Measurements from ENCODE around the gene SNAP25. TPM values are rescaled to one million over a fixed set of nuclear protein-coding genes. Genes with fewer than 3 reads are reported as not detected.

Gene SNAP25
- total RNA-seq = 0.27 TPM

- DNase-seq (ENCODE audit: low read depth in 2 of 3, low spot score in 2 of 3) = peak in 2 of 3 donors; percentile 80 to 88
These were observed at the start of gene SNAP25 for GRCh38 chr20:10218536-10219451. TSS of gene SNAP25 (plus strand) at chr20:10218830. CDS start at chr20:10275492, 56,662 bp downstream.

DNA sequence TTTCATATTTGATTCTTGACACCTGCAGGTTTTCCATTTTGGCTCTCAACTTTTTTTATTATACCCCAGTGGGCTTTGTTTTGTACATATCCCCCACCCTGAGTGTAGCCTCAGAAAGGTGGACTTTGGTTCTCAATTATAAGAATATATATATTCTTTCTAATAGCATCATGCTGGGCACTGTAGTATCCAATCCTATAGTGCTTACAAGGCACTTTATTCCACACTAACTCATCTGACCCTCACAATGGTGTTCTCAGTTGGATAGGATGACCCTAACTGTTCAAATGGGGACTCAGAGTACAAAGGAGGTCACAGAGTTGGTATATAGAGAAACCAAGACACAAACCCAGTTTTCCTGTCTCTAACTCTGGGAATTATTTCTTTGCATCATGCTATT lies 48.9 kb upstream of the SNAP25 start:
- no peak for DNase-seq (ENCODE audit: low read depth in 2 of 3, low spot score in 2 of 3)

DNA sequence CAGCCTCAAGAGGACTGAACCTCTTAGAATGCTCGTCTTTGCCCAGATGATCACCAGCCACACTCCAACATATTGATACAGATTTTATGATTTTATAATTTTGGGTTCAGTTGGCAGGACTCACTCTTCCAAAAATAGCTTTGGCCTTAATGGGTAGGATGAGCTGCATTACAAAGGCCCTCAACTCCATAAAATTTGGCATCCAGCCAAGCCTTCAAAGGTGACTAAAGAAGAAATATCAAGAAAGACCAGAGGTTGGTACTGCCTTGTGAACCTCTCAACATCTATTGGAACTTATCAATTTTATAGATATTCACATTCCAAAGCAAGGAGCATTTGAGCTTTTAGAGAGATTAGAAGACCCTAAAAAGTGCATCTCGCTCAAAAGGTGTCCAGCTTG lies 48.4 kb upstream of the SNAP25 start:
- no peak for DNase-seq (ENCODE audit: low read depth in 2 of 3, low spot score in 2 of 3)

- DNase-seq (ENCODE audit: low read depth in 2 of 3, low spot score in 2 of 3) = peak in 2 of 3 donors; percentile 64 to 69
These were observed 46.5 kb upstream of the SNAP25 start for GRCh38 chr20:10171864-10172751.

GRCh38 chr20:10172998-10173655 lies 45.5 kb upstream of the SNAP25 start:
- no peak for DNase-seq (ENCODE audit: low read depth in 2 of 3, low spot score in 2 of 3)

DNA sequence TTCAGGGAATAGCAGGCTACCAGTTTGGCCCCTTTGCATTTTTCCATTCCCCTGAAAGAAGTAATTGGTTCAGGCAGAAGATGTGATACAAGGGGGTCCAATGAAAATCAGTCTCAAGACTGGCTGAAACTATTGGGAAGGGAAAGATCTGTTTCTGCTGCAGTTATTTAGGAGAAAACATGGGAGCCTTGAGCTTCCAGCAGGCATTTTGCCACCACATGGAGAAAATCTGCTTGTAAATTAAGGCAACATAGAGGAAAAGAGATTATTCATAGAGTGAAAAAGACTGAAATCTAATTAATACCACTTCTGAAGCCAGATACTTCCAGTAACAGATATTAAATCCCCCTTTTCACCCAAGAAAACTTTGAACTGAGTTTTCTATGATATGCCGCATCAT lies 44.2 kb upstream of the SNAP25 start:
- no peak for DNase-seq (ENCODE audit: low read depth in 2 of 3, low spot score in 2 of 3)

- no peak for DNase-seq (ENCODE audit: low read depth in 2 of 3, low spot score in 2 of 3)
These were observed 41.3 kb upstream of the SNAP25 start for GRCh38 chr20:10177326-10177725.

DNA sequence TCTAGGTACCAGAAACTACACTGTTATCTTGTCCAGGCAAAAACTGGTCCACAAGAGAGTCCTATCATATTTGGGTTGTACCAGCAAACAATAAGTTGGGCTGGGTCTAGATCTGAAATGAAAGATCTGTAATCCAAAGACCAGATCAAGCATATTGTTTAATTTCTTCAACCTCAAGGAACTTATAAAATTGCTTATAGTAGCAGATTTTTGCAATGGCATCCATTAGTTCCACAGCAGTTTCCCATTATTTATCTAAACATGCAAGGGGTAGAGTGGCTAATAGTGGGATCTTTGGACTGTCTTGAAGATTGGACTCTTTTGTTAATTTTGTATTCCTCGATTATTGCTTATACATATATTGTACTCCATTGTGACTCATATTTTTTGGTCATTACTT lies 40.5 kb upstream of the SNAP25 start:
- no peak for DNase-seq (ENCODE audit: low read depth in 2 of 3, low spot score in 2 of 3)

DNA sequence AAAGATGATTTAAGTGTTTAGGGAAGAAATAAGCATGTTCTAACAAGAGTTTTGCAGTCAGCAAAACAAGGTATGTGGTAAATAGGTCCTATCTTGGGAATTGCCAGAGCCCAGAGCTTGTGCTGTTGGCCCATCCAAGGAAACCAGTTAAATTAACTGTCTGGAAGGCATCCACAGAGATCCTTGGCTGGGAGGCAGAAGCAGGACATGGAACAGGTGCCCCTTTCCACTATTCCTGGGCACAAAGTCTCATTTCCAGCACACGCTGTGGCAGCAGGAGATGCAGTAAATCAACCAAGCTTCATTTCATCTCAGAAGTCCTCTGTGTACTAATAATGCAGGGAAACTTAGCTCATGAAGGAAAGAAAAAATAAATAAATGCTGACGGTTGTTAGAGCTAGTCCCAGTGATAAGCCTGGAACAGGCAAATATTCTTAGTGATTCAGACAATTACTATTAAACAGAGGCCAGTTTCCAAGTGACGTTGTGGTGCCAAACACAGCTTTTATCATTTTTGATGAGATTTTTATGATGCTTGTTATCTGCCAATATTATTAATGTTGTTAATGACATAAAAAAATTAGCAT lies 39.8 kb upstream of the SNAP25 start:
- DNase-seq (ENCODE audit: low read depth in 2 of 3, low spot score in 2 of 3) = no peak

DNA sequence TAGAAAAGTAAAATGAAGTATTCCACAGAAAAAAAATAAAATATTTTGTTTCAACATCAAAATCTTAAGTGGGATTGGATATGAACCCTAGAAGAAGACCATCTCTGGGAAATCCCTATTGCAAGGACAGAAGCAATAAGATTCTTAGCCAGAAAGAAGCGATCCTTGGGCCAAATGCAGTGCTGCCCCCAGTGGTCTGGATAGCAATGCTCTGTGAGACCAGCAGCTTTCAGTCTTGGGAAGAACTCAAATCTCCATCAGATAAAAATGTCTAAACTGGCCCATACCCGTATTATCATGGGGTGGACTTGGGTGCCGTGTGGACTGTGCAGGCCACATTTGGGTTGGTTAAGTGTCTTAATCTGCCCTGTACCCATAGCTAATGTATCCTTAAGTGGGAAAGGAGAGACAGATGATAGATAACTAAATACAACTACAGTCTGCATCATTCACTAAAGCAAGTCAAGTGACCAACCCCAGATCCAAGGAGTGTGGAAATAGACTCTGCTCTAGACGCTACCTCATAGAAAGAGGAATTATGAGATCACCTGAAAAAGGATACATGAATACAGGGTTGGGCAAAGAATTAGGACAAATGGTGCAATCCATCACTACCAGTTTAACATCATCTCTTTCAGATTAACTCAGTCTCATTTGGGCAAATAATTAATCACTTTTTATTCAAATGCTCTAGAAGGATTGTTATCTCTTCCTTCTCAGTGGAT lies 38.9 kb upstream of the SNAP25 start:
- peak in 1 of 3 donors; percentile 9 for DNase-seq (ENCODE audit: low read depth in 2 of 3, low spot score in 2 of 3)

DNA sequence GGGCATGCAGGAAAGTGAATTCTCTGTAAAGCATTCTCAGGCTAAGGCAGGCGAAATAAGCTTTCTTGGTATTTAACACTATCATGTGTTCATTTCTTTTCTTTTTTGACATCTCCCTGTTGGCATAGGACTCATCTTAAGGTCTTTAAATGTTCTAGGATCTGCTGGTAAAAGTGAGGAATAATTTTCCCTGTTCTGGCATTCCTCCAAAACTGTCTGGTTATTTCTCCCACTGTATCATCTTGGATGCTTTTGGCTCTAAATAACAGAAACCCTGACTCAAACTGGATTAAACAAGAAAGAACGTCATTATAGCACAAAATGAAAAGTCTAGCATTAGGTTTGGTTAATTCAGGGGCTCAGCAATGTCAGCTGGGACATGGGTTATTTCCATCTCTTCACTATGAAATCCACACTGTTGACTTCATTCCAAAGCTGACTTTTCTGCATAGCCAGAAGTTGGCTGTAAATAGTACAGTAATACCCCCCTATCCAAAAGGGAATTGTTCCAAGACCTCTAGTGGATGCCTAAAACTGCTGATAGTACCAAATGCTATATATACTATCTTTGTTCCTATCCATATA lies 37.9 kb upstream of the SNAP25 start:
- DNase-seq (ENCODE audit: low read depth in 2 of 3, low spot score in 2 of 3) = no peak

DNA sequence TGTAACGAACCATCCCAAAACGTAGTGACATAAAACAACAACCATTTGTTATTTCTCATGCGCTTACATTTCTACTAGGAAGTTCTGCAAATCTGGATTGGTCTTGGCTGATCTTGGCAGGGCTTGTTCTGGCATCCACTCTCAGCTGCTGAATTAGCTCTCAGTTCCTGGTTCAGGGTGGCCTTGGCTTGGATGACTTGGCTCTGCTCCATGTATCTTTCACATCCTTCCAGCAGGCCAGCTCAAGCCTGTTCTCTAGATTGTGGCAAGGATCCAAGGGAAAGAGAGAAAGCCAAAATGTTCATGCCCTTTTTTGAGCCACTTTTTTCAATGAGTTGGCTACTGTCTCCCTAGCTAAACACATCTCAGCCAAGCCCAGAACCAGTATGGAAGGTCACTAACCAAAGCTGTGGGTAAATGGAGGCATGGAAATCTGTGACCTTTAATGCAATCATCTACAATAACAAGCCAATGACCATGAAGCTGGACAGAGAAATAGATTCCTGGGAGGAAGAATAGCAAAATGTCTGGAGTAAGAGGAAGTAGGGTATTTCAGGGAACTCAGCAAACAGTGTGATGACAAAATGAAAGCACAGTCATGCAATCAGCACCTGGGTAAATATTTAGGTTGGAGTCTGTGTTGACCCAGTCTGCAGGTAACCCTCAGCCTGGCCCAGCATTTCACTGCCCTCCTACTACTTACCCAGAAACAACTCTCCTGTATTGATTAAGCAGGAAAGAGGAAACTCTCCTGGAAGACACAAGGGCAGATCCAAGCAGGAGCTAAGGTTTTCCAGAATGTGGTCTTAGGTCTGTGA lies 32.7 kb upstream of the SNAP25 start:
- DNase-seq (ENCODE audit: low read depth in 2 of 3, low spot score in 2 of 3) = no peak

GRCh38 chr20:10190456-10190855 lies 28.2 kb upstream of the SNAP25 start:
- DNase-seq (ENCODE audit: low read depth in 2 of 3, low spot score in 2 of 3) = no peak

GRCh38 chr20:10192171-10192570 lies 26.5 kb upstream of the SNAP25 start:
- no peak for DNase-seq (ENCODE audit: low read depth in 2 of 3, low spot score in 2 of 3)

- no peak for DNase-seq (ENCODE audit: low read depth in 2 of 3, low spot score in 2 of 3)
These were observed 24.5 kb upstream of the SNAP25 start for GRCh38 chr20:10194166-10194565.

GRCh38 chr20:10200330-10200729 lies 18.3 kb upstream of the SNAP25 start:
- DNase-seq (ENCODE audit: low read depth in 2 of 3, low spot score in 2 of 3) = no peak

GRCh38 chr20:10201321-10201870 lies 17.2 kb upstream of the SNAP25 start:
- DNase-seq (ENCODE audit: low read depth in 2 of 3, low spot score in 2 of 3) = no peak

GRCh38 chr20:10209091-10209490 lies 9.5 kb upstream of the SNAP25 start:
- DNase-seq (ENCODE audit: low read depth in 2 of 3, low spot score in 2 of 3) = no peak

Measured in hematopoietic multipotent progenitor cell (in vitro differentiated cells).